Mammary epithelial cell (primary cell): ENCODE measurements around the gene ADCY4.

Source experiments
- CTCF ChIP-seq, 2 donors: IDR thresholded peaks in 1 of 2; conservative IDR thresholded peaks in 1 of 2; 2 replicates each; pipeline ENCODE4 v1.5.1; 2011 to 2012; ENCODE audit warnings: inconsistent platforms in 2 of 2, low read length in 2 of 2, mild to moderate bottlenecking in 2 of 2, control low read depth in 1 of 2, low read depth in 1 of 2; ENCODE audit not compliant: insufficient read depth in 1 of 2; ENCODE audit errors: extremely low read depth in 1 of 2
- EZH2 ChIP-seq: IDR thresholded peaks from 2 replicates; pipeline ENCODE4 v1.6.1; 2012; ENCODE audit warnings: low read length, inconsistent platforms, borderline replicate concordance

- TF ChIP-seq CTCF (conservative IDR thresholded peaks at IDR 0.05 in 1 of 2, IDR thresholded peaks at IDR 0.05 in 1 of 2; ENCODE audit: extremely low read depth in 1 of 2, insufficient read depth in 1 of 2, low read depth in 1 of 2, low read length in 2 of 2) (no peak), EZH2 (no peak)
These were observed 44.4 kb upstream of the ADCY4 start for GRCh38 chr14:24378981-24379906.
